Measurements from ENCODE around the gene HSD17B14. TPM values are rescaled to one million over a fixed set of nuclear protein-coding genes. Genes with fewer than 3 reads are reported as not detected.

Gene HSD17B14
- total and polyA plus RNA-seq, 8 donors, result 2.8 to 41.4 (median 9.4) TPM; not detected in 1

GRCh38 chr19:48804496-48804895, 31.8 kb downstream of the HSD17B14 start:
- no peak for TF ChIP-seq POLR2AphosphoS5 (IDR thresholded peaks at IDR 0.05)
- no peak for TF ChIP-seq CTCF (IDR thresholded peaks at IDR 0.05)
- no peak for TF ChIP-seq EP300 (IDR thresholded peaks at IDR 0.05)
- TF ChIP-seq POLR2A (IDR thresholded peaks at IDR 0.05), result no peak
- no peak overlapping the region for H3K4me3 ChIP-seq
- H3K36me3 ChIP-seq, result peaks cover 1 to 34% (median 27%) of the 10 kb centered on the region in 4 donors
- no peaks in the 10 kb centered on the region for H3K27me3 ChIP-seq
- 74 to 89% (median 81%) methylated on average over 8 of the region's 8 CpGs for WGBS, 5 donors
- DNase-seq, result no peak
- peaks cover 13 to 34% (median 21%) of the 10 kb centered on the region in 4 donors for H3K4me1 ChIP-seq
- H3K27ac ChIP-seq, result no peak overlapping the region
- intact Hi-C loops (cut with DNase I; ENCODE audit: low total_unique reads), result no loop called here
- no peaks in the 10 kb centered on the region for H3K9me3 ChIP-seq

- Histone ChIP-seq H3K27ac (no peak overlapping the region), H3K27me3 (no peaks in the 10 kb centered on the region), H3K4me3 (no peak overlapping the region), H3K9me3 (no peaks in the 10 kb centered on the region), H3K36me3 (peaks cover 3 to 46% (median 35%) of the 10 kb centered on the region in 4 donors), H3K4me1 (peaks cover 4 to 19% (median 7%) of the 10 kb centered on the region in 4 donors)
- WGBS, 5 donors, result 90 to 96% (median 94%) methylated on average over 2 of the region's 2 CpGs
- TF ChIP-seq EP300 (IDR thresholded peaks at IDR 0.05), result no peak
- TF ChIP-seq POLR2AphosphoS5 (IDR thresholded peaks at IDR 0.05), result no peak
- DNase-seq, result no peak
- intact Hi-C loops (cut with DNase I; ENCODE audit: low total_unique reads), result no loop called here
Observed at GRCh38 chr19:48802623-48803022, 33.7 kb downstream of the HSD17B14 start.

- WGBS, 5 donors, result 92 to 94% (median 93%) methylated on average over 26 to 44 of the region's 44 CpGs
- intact Hi-C loops (cut with DNase I; ENCODE audit: low total_unique reads), result loop anchor here (5.0 kb wide), 1 partner anchor 33 kb away; no protein-coding TSS in a partner anchor
- Histone ChIP-seq H3K27ac (peak overlapping the region in 1 of 5 donors; percentile 11), H3K36me3 (peaks cover 3 to 54% (median 32%) of the 10 kb centered on the region in 4 donors), H3K9me3 (no peaks in the 10 kb centered on the region), H3K4me1 (peaks cover 16 to 23% (median 17%) of the 10 kb centered on the region in 4 donors), H3K4me3 (no peak overlapping the region), H3K27me3 (no peaks in the 10 kb centered on the region)
- DNase-seq, result no peak
- TF ChIP-seq POLR2AphosphoS5 (IDR thresholded peaks at IDR 0.05) (no peak), EP300 (IDR thresholded peaks at IDR 0.05) (no peak), POLR2A (IDR thresholded peaks at IDR 0.05) (no peak), CTCF (IDR thresholded peaks at IDR 0.05) (no peak)
Observed at GRCh38 chr19:48799358-48800300, 36.7 kb downstream of the HSD17B14 start.

GRCh38 chr19:48798937-48799336, 37.4 kb downstream of the HSD17B14 start:
- no peak for TF ChIP-seq POLR2AphosphoS5 (IDR thresholded peaks at IDR 0.05)
- TF ChIP-seq POLR2A (IDR thresholded peaks at IDR 0.05), result no peak
- no peak for TF ChIP-seq EP300 (IDR thresholded peaks at IDR 0.05)
- TF ChIP-seq CTCF (IDR thresholded peaks at IDR 0.05), result no peak
- 67 to 78% (median 70%) methylated on average over 1 to 6 of the region's 6 CpGs for WGBS, 5 donors
- DNase-seq, result no peak
- Histone ChIP-seq H3K27ac (peak overlapping the region in 1 of 5 donors; percentile 11), H3K27me3 (no peaks in the 10 kb centered on the region), H3K36me3 (peaks cover 3 to 54% (median 31%) of the 10 kb centered on the region in 4 donors), H3K4me1 (peaks cover 16 to 27% (median 18%) of the 10 kb centered on the region in 4 donors), H3K4me3 (no peak overlapping the region), H3K9me3 (no peaks in the 10 kb centered on the region)
- intact Hi-C loops (cut with DNase I; ENCODE audit: low total_unique reads), result loop anchor here (5.0 kb wide), 1 partner anchor 33 kb away; no protein-coding TSS in a partner anchor

Data from stomach (tissue), 9 donors.